ENCODE results near the gene RAMP1. TPM values are rescaled to one million over a fixed set of nuclear protein-coding genes. Genes with fewer than 3 reads are reported as not detected.

The RAMP1 gene
- total and polyA plus RNA-seq, 2 donors (not counting 1 experiment from before 2014, with no cell fraction given), result 3.3 to 16.0 TPM

GRCh38 chr2:237904831-237905599 lies 45.6 kb downstream of the RAMP1 start:
- Histone ChIP-seq H4K20me1 (ENCODE audit: control insufficient read depth, extremely low read depth, insufficient read depth, low read length) (no peaks in the 10 kb centered on the region), H3K36me3 (ENCODE audit: control insufficient read depth, insufficient read depth, low read length) (no peaks in the 10 kb centered on the region), H3K4me3 (replicated peaks in 1 of 4; ENCODE audit: control extremely low read depth in 1 of 4, insufficient read depth in 1 of 4, low read depth in 3 of 4, low read length in 4 of 4) (no peak overlapping the region), H3K27ac (ENCODE audit: insufficient read depth, low read length) (peak overlapping the region; percentile 36), H3K79me2 (ENCODE audit: control insufficient read depth, insufficient read depth, low read length) (no peaks in the 10 kb centered on the region), H3K9me3 (ENCODE audit: control insufficient read depth, insufficient read depth, low read depth, low read length) (no peaks in the 10 kb centered on the region), H3K9ac (ENCODE audit: insufficient read depth, low read length) (no peak overlapping the region), H3K4me1 (ENCODE audit: control insufficient read depth, extremely low read depth, insufficient read depth, low read length) (no peaks in the 10 kb centered on the region), H2AFZ (ENCODE audit: low read length) (peak overlapping the region; percentile 9), H3K27me3 (ENCODE audit: control insufficient read depth, insufficient read depth, low read length) (no peaks in the 10 kb centered on the region), H3K4me2 (ENCODE audit: extremely low read depth, insufficient read depth, low read length) (peak overlapping the region; percentile 51)
- no peak for TF ChIP-seq EZH2 (IDR thresholded peaks at IDR 0.05; ENCODE audit: low read length, missing control alignments)
- no peak for TF ChIP-seq CTCF (conservative IDR thresholded peaks at IDR 0.05 in 1 of 2, IDR thresholded peaks at IDR 0.05 in 1 of 2; ENCODE audit: low read depth in 1 of 2, low read length in 2 of 2)
- DNase-seq (ENCODE audit: low read depth in 2 of 2), result peak; percentile 71 to 90

GRCh38 chr2:237907144-237907543 lies 47.7 kb downstream of the RAMP1 start:
- Histone ChIP-seq H3K36me3 (ENCODE audit: control insufficient read depth, insufficient read depth, low read length) (no peaks in the 10 kb centered on the region), H4K20me1 (ENCODE audit: control insufficient read depth, extremely low read depth, insufficient read depth, low read length) (no peaks in the 10 kb centered on the region), H3K9me3 (ENCODE audit: control insufficient read depth, insufficient read depth, low read depth, low read length) (no peaks in the 10 kb centered on the region), H2AFZ (ENCODE audit: low read length) (no peak overlapping the region), H3K79me2 (ENCODE audit: control insufficient read depth, insufficient read depth, low read length) (no peaks in the 10 kb centered on the region), H3K9ac (ENCODE audit: insufficient read depth, low read length) (no peak overlapping the region), H3K27ac (ENCODE audit: insufficient read depth, low read length) (no peak overlapping the region), H3K4me3 (replicated peaks in 1 of 4; ENCODE audit: control extremely low read depth in 1 of 4, insufficient read depth in 1 of 4, low read depth in 3 of 4, low read length in 4 of 4) (no peak overlapping the region), H3K27me3 (ENCODE audit: control insufficient read depth, insufficient read depth, low read length) (no peaks in the 10 kb centered on the region), H3K4me1 (ENCODE audit: control insufficient read depth, extremely low read depth, insufficient read depth, low read length) (no peaks in the 10 kb centered on the region), H3K4me2 (ENCODE audit: extremely low read depth, insufficient read depth, low read length) (no peak overlapping the region)
- DNase-seq (ENCODE audit: low read depth in 2 of 2), result no peak
- TF ChIP-seq CTCF (conservative IDR thresholded peaks at IDR 0.05 in 1 of 2, IDR thresholded peaks at IDR 0.05 in 1 of 2; ENCODE audit: low read depth in 1 of 2, low read length in 2 of 2) (no peak), EZH2 (IDR thresholded peaks at IDR 0.05; ENCODE audit: low read length, missing control alignments) (no peak)

GRCh38 chr2:237909075-237909695 lies 49.8 kb downstream of the RAMP1 start:
- Histone ChIP-seq H3K4me1 (ENCODE audit: control insufficient read depth, extremely low read depth, insufficient read depth, low read length) (no peaks in the 10 kb centered on the region), H4K20me1 (ENCODE audit: control insufficient read depth, extremely low read depth, insufficient read depth, low read length) (no peaks in the 10 kb centered on the region), H3K79me2 (ENCODE audit: control insufficient read depth, insufficient read depth, low read length) (no peaks in the 10 kb centered on the region), H3K27ac (ENCODE audit: insufficient read depth, low read length) (no peak overlapping the region), H3K36me3 (ENCODE audit: control insufficient read depth, insufficient read depth, low read length) (no peaks in the 10 kb centered on the region), H3K4me2 (ENCODE audit: extremely low read depth, insufficient read depth, low read length) (no peak overlapping the region), H2AFZ (ENCODE audit: low read length) (no peak overlapping the region), H3K9me3 (ENCODE audit: control insufficient read depth, insufficient read depth, low read depth, low read length) (no peaks in the 10 kb centered on the region), H3K27me3 (ENCODE audit: control insufficient read depth, insufficient read depth, low read length) (no peaks in the 10 kb centered on the region), H3K9ac (ENCODE audit: insufficient read depth, low read length) (no peak overlapping the region), H3K4me3 (replicated peaks in 1 of 4; ENCODE audit: control extremely low read depth in 1 of 4, insufficient read depth in 1 of 4, low read depth in 3 of 4, low read length in 4 of 4) (no peak overlapping the region)
- no peak for DNase-seq (ENCODE audit: low read depth in 2 of 2)
- TF ChIP-seq CTCF (conservative IDR thresholded peaks at IDR 0.05 in 1 of 2, IDR thresholded peaks at IDR 0.05 in 1 of 2; ENCODE audit: low read depth in 1 of 2, low read length in 2 of 2) (no peak), EZH2 (IDR thresholded peaks at IDR 0.05; ENCODE audit: low read length, missing control alignments) (no peak)

All from fibroblast of lung (primary cell).